Endothelial cell of umbilical vein (primary cell): ENCODE data around the gene FGF5. TPM values are rescaled to one million over a fixed set of nuclear protein-coding genes. Genes with fewer than 3 reads are reported as not detected.

ENCODE experiments used
- BruUV-seq: library from RNA; stranded (reverse); fragments of 400-500 nt; replicated peaks from 2 replicates; lab custom pipeline; 2021; lab: Mats Ljungman, UMichigan
- CTCF ChIA-PET: fragments of 300-600, 350-600 bp; sonication (Branson Sonifier 250); formaldehyde crosslinking; loops from one replicate; lab custom pipeline; 2021; ENCODE audit warnings: antibody characterized with exemption, inconsistent platforms; lab: Charles Lee
- POLR2A ChIA-PET: fragments of 300-600, 350-600 bp; sonication (Branson Sonifier 250); formaldehyde crosslinking; loops from one replicate; lab custom pipeline; 2021; ENCODE audit warnings: antibody characterized with exemption, inconsistent platforms; lab: Charles Lee
- DNase-seq: peaks from one replicate; pipeline ENCODE4 v3.0.0-alpha.2; 2011; ENCODE audit warnings: low read depth, low spot score
- FAIRE-seq: peaks from 2 replicates; lab custom pipeline; 2011; peaks lifted over from hg19 to GRCh38; lab: Jason Lieb, UNC
- H2AFZ ChIP-seq: 2 replicates; pipeline ENCODE4 v1.6.0; 2012; ENCODE audit warnings: low read depth, low read length, control low read depth, inconsistent platforms
- H3K27ac ChIP-seq: 2 replicates; pipeline ENCODE4 v1.5.1; 2011; ENCODE audit warnings: low read depth, mild to moderate bottlenecking, control low read depth, low read length, moderate library complexity; ENCODE audit not compliant: insufficient read depth
- H3K27me3 ChIP-seq, 2 experiments: 2 replicates each; pipeline versions ENCODE4 v1.6.0 to v1.6.1; 2011; ENCODE audit warnings: low read length in 2 of 2, mixed read lengths in 1 of 2; ENCODE audit not compliant: control insufficient read depth in 2 of 2, insufficient read depth in 2 of 2
- H3K36me3 ChIP-seq, 2 experiments: 2 replicates in 1 of 2; 3 replicates in 1 of 2; pipeline ENCODE4 v1.5.1; 2011; ENCODE audit warnings: low read length in 2 of 2, mild to moderate bottlenecking in 1 of 2, moderate library complexity in 1 of 2; ENCODE audit not compliant: control insufficient read depth in 2 of 2, insufficient read depth in 2 of 2; ENCODE audit errors: extremely low read depth in 1 of 2
- H3K4me1 ChIP-seq: 3 replicates; pipeline ENCODE4 v1.5.1; 2011; ENCODE audit warnings: mild to moderate bottlenecking, low read length; ENCODE audit not compliant: control insufficient read depth, insufficient read depth; ENCODE audit errors: extremely low read depth
- H3K4me2 ChIP-seq: 2 replicates; pipeline ENCODE4 v1.6.1; 2011; ENCODE audit warnings: low read length, control low read depth, mixed read lengths; ENCODE audit not compliant: insufficient read depth
- H3K4me3 ChIP-seq, 3 experiments: fragments of 200-600 bp in 1 of 3; sonication (generic), shearing (Covaris generic) in 1 of 3; replicated peaks in 1 of 3; 2 replicates each; pipeline ENCODE4 v1.5.1; 2011 to 2016; ENCODE audit warnings: control low read depth in 3 of 3, low read length in 3 of 3, mild to moderate bottlenecking in 2 of 3, inconsistent platforms in 1 of 3, low read depth in 1 of 3, moderate library complexity in 1 of 3; ENCODE audit not compliant: insufficient read depth in 1 of 3
- H3K79me2 ChIP-seq: 2 replicates; pipeline ENCODE4 v1.6.0; 2012; ENCODE audit warnings: low read length, inconsistent platforms; ENCODE audit not compliant: control insufficient read depth, insufficient read depth
- H3K9ac ChIP-seq: replicated peaks from 2 replicates; pipeline ENCODE3; 2011; ENCODE audit warnings: low read length, control low read depth; ENCODE audit not compliant: insufficient read depth; ENCODE audit errors: extremely low read depth
- H3K9me1 ChIP-seq: replicated peaks from 3 replicates; pipeline ENCODE4 v1.6.0; 2011; ENCODE audit warnings: mild to moderate bottlenecking, low read length; ENCODE audit not compliant: control insufficient read depth, insufficient read depth; ENCODE audit errors: extremely low read depth
- H3K9me3 ChIP-seq: replicated peaks from 2 replicates; pipeline ENCODE4 v1.5.1; 2012; ENCODE audit warnings: low read length, inconsistent platforms; ENCODE audit not compliant: control insufficient read depth, insufficient read depth
- H4K20me1 ChIP-seq: replicated peaks from 2 replicates; pipeline ENCODE3; 2011; ENCODE audit warnings: mild to moderate bottlenecking, low read length; ENCODE audit not compliant: control insufficient read depth, insufficient read depth; ENCODE audit errors: extremely low read depth
- CTCF ChIP-seq, 2 donors: IDR thresholded peaks; 1 replicate in 1 of 2; 2 replicates in 1 of 2; pipeline ENCODE4 v1.5.1; 2011; ENCODE audit warnings: low read length in 2 of 2, mild to moderate bottlenecking in 2 of 2, moderate library complexity in 2 of 2, control low read depth in 1 of 2, inconsistent platforms in 1 of 2, low read depth in 1 of 2; ENCODE audit not compliant: insufficient read depth in 1 of 2; ENCODE audit errors: extremely low read depth in 1 of 2
- EZH2 ChIP-seq: IDR thresholded peaks from 2 replicates; pipeline ENCODE4 v1.6.1; 2012; ENCODE audit warnings: borderline replicate concordance, low read depth, mild to moderate bottlenecking, moderate library complexity, low read length, inconsistent platforms; ENCODE audit not compliant: severe bottlenecking
- FOS ChIP-seq: IDR thresholded peaks from 2 replicates; pipeline ENCODE4 v1.6.1; 2011; ENCODE audit warnings: mild to moderate bottlenecking, low read length, moderate library complexity, borderline replicate concordance; ENCODE audit not compliant: insufficient read depth
- GATA2 ChIP-seq: IDR thresholded peaks from 2 replicates; pipeline ENCODE4 v1.7.0; 2011; ENCODE audit warnings: low read depth, mild to moderate bottlenecking, moderate library complexity, mixed read lengths, low read length; ENCODE audit not compliant: insufficient read length, insufficient read depth
- JUN ChIP-seq: IDR thresholded peaks from 2 replicates; pipeline ENCODE4 v1.6.1; 2011; ENCODE audit warnings: borderline replicate concordance, low read depth; ENCODE audit not compliant: insufficient read length, insufficient read depth
- MAX ChIP-seq: IDR thresholded peaks from 2 replicates; pipeline ENCODE4 v1.6.1; 2011; ENCODE audit not compliant: insufficient read depth, insufficient read length
- MYC ChIP-seq: IDR thresholded peaks from one replicate; pipeline ENCODE4 v1.6.1; 2011; ENCODE audit warnings: mild to moderate bottlenecking, low read depth, low read length
- POLR2A ChIP-seq: IDR thresholded peaks from 2 replicates; pipeline ENCODE4 v1.6.1; 2012; ENCODE audit warnings: low read depth, mild to moderate bottlenecking, control low read depth, low read length
- POLR2AphosphoS5 ChIP-seq: IDR thresholded peaks from 2 replicates; pipeline ENCODE4 v1.6.1; 2012; ENCODE audit warnings: low read depth, mild to moderate bottlenecking, control low read depth, low read length, moderate library complexity; ENCODE audit not compliant: insufficient read depth
- dilution Hi-C: fragments of 300-500 bp; cut with MboI; formaldehyde crosslinking; loops from one replicate; pipeline ENCODE4 v1.15.0; 2019; ENCODE audit warnings: low sequenced_read_pairs; ENCODE audit not compliant: extremely low pct_ligation_motif_present
- intact Hi-C: fragments of 100-400 bp; cut with micrococcal nuclease; formaldehyde crosslinking; loops from one replicate; pipeline ENCODE4 v1.10.0; 2022
- polyA plus RNA-seq, 4 experiments: library from polyadenylated mRNA; depleted of rRNA in 3 of 4; stranded (reverse) in 3 of 4; unstranded in 1 of 4; fragments of >200 nt; gene quantifications; 2 replicates each; pipeline versions ENCODE4 v1.2.1 to v1.2.3, GENCODE V29; 2011 to 2012; ENCODE audit warnings: missing spikeins in 1 of 4
- total RNA-seq: library from RNA; stranded (reverse); gene quantifications from 2 replicates; pipeline ENCODE4 v1.2.3, GENCODE V29; 2021

Gene FGF5
- total and polyA plus RNA-seq, 2 donors (not counting 3 experiments of a cell fraction or from before 2014, with no cell fraction given), result 0.13 to 0.73 TPM

GRCh38 chr4:80279751-80280150 is 13.3 kb downstream of the FGF5 start:
- Histone ChIP-seq H3K4me1 (no peaks in the 10 kb centered on the region), H3K9me1 (no peaks in the 10 kb centered on the region), H4K20me1 (no peaks in the 10 kb centered on the region), H3K4me2 (no peak overlapping the region), H3K9me3 (no peaks in the 10 kb centered on the region), H3K36me3 (no peaks in the 10 kb centered on the region), H3K27ac (no peak overlapping the region), H2AFZ (no peak overlapping the region), H3K27me3 (peaks cover 5 to 29% of the 10 kb centered on the region in 2 experiments), H3K9ac (no peak overlapping the region), H3K79me2 (no peaks in the 10 kb centered on the region), H3K4me3 (no peak overlapping the region)
- no peak for FAIRE-seq
- BruUV-seq, result no TSS peak
- ChIA-PET CTCF (interaction anchor here (1.1 to 2.2 kb wide), 5 partner anchors 14 to 59 kb away, joined by 3 to 13 read pairs (median 5); partner anchors contain the start of gene FGF5), POLR2A (no interaction called here)
- dilution Hi-C loops, result no loop called here
- no peak for TF ChIP-seq POLR2A
- no peak for TF ChIP-seq FOS
- TF ChIP-seq GATA2, result no peak
- TF ChIP-seq EZH2, result no peak
- TF ChIP-seq CTCF (IDR thresholded peaks at IDR 0.05; ENCODE audit: extremely low read depth in 1 of 2, insufficient read depth in 1 of 2, low read depth in 1 of 2, low read length in 2 of 2), result no peak
- TF ChIP-seq MAX, result no peak
- TF ChIP-seq MYC, result no peak
- TF ChIP-seq JUN, result no peak
- no peak for TF ChIP-seq POLR2AphosphoS5
- intact Hi-C loops, result no loop called here
- DNase-seq, result no peak
